Measurements from ENCODE around the gene SLC25A23.

DNA sequence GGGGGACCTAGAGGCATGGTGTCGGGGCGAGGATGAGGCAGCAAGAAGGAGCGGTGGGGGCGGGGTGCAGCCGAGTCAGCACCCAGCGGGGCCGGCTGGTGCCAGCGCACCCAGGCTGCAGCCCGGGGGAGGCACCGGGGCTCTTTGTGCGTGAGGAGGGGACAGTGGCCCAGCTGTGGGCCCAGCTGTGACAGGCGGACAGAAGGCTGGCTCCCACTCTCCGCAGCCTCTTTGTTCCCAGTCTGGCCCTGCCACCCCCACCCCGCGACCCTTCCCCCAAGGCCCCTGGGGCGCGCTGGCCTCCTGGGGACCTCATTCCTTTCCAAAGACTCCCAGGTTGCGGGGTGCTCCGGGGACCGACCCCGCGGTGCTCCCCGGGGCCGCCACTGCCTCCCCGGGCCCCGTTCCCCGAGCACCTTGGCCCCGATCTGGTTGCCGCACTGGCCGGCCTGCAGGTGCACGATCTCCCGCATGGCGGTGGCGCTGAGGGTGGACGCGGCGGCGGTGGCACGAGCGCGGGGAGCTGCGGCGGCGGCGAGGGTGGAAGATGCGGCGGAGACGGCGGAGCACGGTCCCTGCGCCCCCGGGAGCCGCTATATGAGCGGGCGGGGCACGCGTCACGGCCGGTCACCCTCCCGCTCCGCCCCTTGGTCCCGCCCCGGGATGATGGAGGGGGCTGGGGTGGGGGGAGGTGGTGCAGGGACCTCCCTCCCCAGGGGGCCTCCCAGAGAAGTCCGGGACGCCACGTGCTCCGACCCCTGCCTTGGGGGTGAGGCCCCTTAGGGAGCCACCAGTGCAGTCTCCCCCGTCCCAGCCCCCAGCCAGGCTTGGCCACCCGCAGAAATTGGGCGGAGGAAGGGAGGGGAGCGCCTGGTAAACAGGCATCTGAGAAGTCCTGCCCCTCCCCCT is 42.4 kb upstream of the SLC25A23 start, which contains the start of gene TUBB4A:
- TF ChIP-seq GATA2 (IDR thresholded peaks at IDR 0.05; ENCODE audit: low read depth, low read length), result no peak
- no peak for TF ChIP-seq GATA3 (IDR thresholded peaks at IDR 0.05; ENCODE audit: low read depth, low read length)
